Astrocyte of the spinal cord (primary cell): ENCODE data around the gene TOR4A.

Experiments
- DNase-seq: peaks from one replicate; pipeline ENCODE4 v3.0.0; 2011; ENCODE audit warnings: low read depth, low spot score
- H3K4me3 ChIP-seq: 2 replicates; pipeline ENCODE4 v1.5.1; 2011; ENCODE audit warnings: low read depth, mild to moderate bottlenecking, low read length, moderate library complexity
- CTCF ChIP-seq: IDR thresholded peaks from 2 replicates; pipeline ENCODE4 v1.5.1; 2012; ENCODE audit warnings: low read depth, mild to moderate bottlenecking, low read length, inconsistent platforms
- in situ Hi-C: cut with HindIII; loops from 2 replicates; pipeline ENCODE4 v1.10.0; 2017; ENCODE audit warnings: low sequenced_read_pairs

TOR4A gene

GRCh38 chr9:137275203-137275587 lies 2.3 kb upstream of the TOR4A start:
- DNase-seq = no peak
- in situ Hi-C loops = no loop called here
- no peak overlapping the region for H3K4me3 ChIP-seq
- no peak for TF ChIP-seq CTCF

- no peak for TF ChIP-seq CTCF
- in situ Hi-C loops = no loop called here
- H3K4me3 ChIP-seq = no peak overlapping the region
- DNase-seq = no peak
These were observed 1.7 kb upstream of the TOR4A start for GRCh38 chr9:137275588-137276472.

- peak; percentile 53 for DNase-seq
- in situ Hi-C loops = no loop called here
- peak overlapping the region; percentile 65 for H3K4me3 ChIP-seq
- no peak for TF ChIP-seq CTCF
These were observed 825 bp upstream of the TOR4A start for GRCh38 chr9:137276473-137277328.

GRCh38 chr9:137278061-137278701 lies 655 bp downstream of the TOR4A start:
- DNase-seq = no peak
- peak overlapping the region; percentile 65 for H3K4me3 ChIP-seq
- TF ChIP-seq CTCF = no peak
- in situ Hi-C loops = no loop called here

DNA sequence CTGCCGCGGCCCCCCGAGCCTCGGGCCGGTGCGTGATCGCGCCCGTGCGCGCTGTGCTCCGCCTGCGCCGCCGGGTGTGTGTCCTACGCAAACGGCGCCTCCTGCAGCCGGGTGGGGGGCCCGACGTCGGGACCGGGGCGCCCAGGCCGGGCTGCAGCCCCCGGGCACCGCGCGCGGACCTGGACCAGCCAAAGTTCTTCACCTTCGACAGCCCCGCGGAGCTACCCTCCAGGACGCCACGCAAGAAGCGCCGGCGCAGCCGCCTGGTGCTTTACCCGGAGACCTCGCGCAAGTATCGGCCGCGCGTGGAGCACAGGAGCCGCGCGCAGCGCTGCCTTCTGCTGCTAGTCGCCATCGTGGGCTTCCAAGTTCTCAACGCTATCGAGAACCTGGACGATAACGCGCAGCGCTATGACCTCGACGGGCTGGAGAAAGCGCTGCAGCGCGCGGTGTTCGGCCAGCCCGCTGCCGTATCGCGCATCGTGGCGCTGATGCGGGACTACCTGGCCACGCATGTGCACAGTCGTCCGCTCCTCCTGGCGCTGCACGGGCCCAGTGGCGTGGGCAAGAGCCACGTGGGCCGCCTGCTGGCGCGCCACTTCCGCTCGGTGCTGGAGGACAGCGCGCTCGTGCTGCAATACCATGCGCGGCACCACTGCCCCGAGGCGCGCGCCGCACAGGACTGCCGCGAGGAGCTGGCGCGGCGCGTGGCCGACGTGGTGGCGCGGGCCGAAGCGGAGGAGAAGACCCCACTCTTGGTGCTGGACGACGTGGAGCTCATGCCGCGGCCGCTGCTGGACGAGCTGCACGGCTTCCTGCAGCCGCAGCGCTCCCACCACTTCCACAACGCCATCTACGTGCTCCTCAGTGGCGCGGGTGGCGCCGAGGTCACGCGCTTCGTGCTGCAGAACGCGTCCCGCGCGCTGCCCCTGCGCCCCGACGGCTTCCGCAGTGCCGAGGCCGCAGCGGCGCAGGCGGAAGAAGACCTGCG lies 1.5 kb downstream of the TOR4A start:
- in situ Hi-C loops = no loop called here
- H3K4me3 ChIP-seq = peak overlapping the region; percentile 65
- no peak for DNase-seq
- TF ChIP-seq CTCF = no peak
